K562 (cell line): ENCODE results near the gene MCM9. TPM values are rescaled to one million over a fixed set of nuclear protein-coding genes. Genes with fewer than 3 reads are reported as not detected.

Source experiments
- ATAC-seq: fragments of 200-7000 bp; cut with Tn5 transposase; 3 replicates; pipeline ENCODE4 v1.9.1; 2020; ENCODE audit warnings: moderate library complexity
- BruUV-seq: library from RNA; stranded (reverse); fragments of 400-500 nt; replicated peaks from 2 replicates; lab custom pipeline; 2021; lab: Mats Ljungman, UMichigan
- CTCF ChIA-PET: fragments of 300-600 bp; formaldehyde crosslinking; extraction: SDS; loops from one replicate; lab custom pipeline; 2021; ENCODE audit warnings: low intra/inter-chr PET ratio; lab: Yijun Ruan, JAX
- POLR2A ChIA-PET: fragments of 300-600, 350-650 bp; sonication (Branson Sonifier 250); formaldehyde crosslinking; extraction: SDS; loops from one replicate; lab custom pipeline; 2021; ENCODE audit warnings: antibody characterized with exemption, inconsistent platforms; lab: Yijun Ruan, JAX
- DNase-seq, 4 experiments: peaks; one replicate each; pipeline versions ENCODE4 v3.0.0 to v3.0.0-alpha.2; 2011 to 2018; ENCODE audit warnings: low spot score in 3 of 4, mixed read lengths in 3 of 4; ENCODE audit errors: extremely low read depth in 1 of 4
- FAIRE-seq: peaks from 2 replicates; lab custom pipeline; 2011; peaks lifted over from hg19 to GRCh38; lab: Jason Lieb, UNC
- H2AFZ ChIP-seq: 2 replicates; pipeline ENCODE4 v1.6.0; 2011; ENCODE audit warnings: low read depth, low read length, control low read depth, inconsistent platforms
- H3K27ac ChIP-seq: fragments of 200-600 bp; 3 replicates; pipeline ENCODE4 v1.8.0; 2011; ENCODE audit warnings: low read depth, mild to moderate bottlenecking, control low read depth, inconsistent platforms, low read length, moderate library complexity, mixed read lengths; ENCODE audit errors: extremely low read depth
- H3K27me3 ChIP-seq, 2 experiments: fragments of 300-600 bp in 1 of 2; 2 replicates in 1 of 2; 3 replicates in 1 of 2; pipeline versions ENCODE4 v1.6.0 to v1.8.0; 2011; ENCODE audit warnings: inconsistent platforms in 2 of 2, low read length in 2 of 2, mild to moderate bottlenecking in 1 of 2, mixed read lengths in 1 of 2, moderate library complexity in 1 of 2; ENCODE audit not compliant: control insufficient read depth in 2 of 2, insufficient read depth in 2 of 2
- H3K36me3 ChIP-seq: fragments of 300-600 bp; 3 replicates; pipeline ENCODE4 v1.8.0; 2011; ENCODE audit warnings: mild to moderate bottlenecking, low read length, inconsistent platforms; ENCODE audit not compliant: control insufficient read depth, insufficient read depth
- H3K4me1 ChIP-seq, 2 experiments: fragments of 200-600 bp in 1 of 2; replicated peaks in 1 of 2; 2 replicates in 1 of 2; 3 replicates in 1 of 2; pipeline versions ENCODE4 v1.5.1 to v1.8.0; 2011; ENCODE audit warnings: inconsistent platforms in 2 of 2, low read length in 2 of 2, mild to moderate bottlenecking in 1 of 2, mixed read lengths in 1 of 2, moderate library complexity in 1 of 2; ENCODE audit not compliant: control insufficient read depth in 2 of 2, insufficient read depth in 2 of 2
- H3K4me2 ChIP-seq: 2 replicates; pipeline ENCODE4 v1.6.1; 2011; ENCODE audit warnings: low read length, control low read depth, inconsistent platforms, mixed read lengths; ENCODE audit not compliant: insufficient read depth
- H3K4me3 ChIP-seq: fragments of 200-600 bp; sonication (generic), shearing (Covaris generic); 2 replicates; pipeline ENCODE4 v1.5.1; 2016; ENCODE audit warnings: control low read depth, inconsistent platforms
- H3K79me2 ChIP-seq: fragments of 200-600 bp; 3 replicates; pipeline ENCODE4 v1.8.0; 2011; ENCODE audit warnings: low read length, inconsistent platforms; ENCODE audit not compliant: control insufficient read depth, insufficient read depth
- H3K9ac ChIP-seq, 2 experiments: 2 replicates each; pipeline versions ENCODE4 v1.6.0 to v1.6.1; 2011; ENCODE audit warnings: low read depth in 2 of 2, low read length in 2 of 2, control low read depth in 1 of 2, inconsistent platforms in 1 of 2, mild to moderate bottlenecking in 1 of 2, mixed read lengths in 1 of 2; ENCODE audit not compliant: insufficient read depth in 1 of 2
- H3K9me1 ChIP-seq: one replicate; pipeline ENCODE4 v1.6.0; 2011; ENCODE audit warnings: inconsistent platforms, mild to moderate bottlenecking, low read length, moderate library complexity; ENCODE audit not compliant: control insufficient read depth, insufficient read depth
- H3K9me3 ChIP-seq: replicated peaks from 2 replicates; pipeline ENCODE4 v1.5.1; 2011; ENCODE audit warnings: low read depth, low read length, inconsistent platforms; ENCODE audit not compliant: control insufficient read depth, insufficient read depth
- H4K20me1 ChIP-seq: replicated peaks from 2 replicates; pipeline ENCODE4 v1.6.1; 2011; ENCODE audit warnings: low read length, inconsistent platforms, mixed read lengths; ENCODE audit not compliant: control insufficient read depth, insufficient read depth
- ARNT ChIP-seq, 2 experiments: fragments of 450-650 bp; IDR thresholded peaks; 2 replicates each; pipeline ENCODE4 v1.6.1; 2016; ENCODE audit warnings: mild to moderate bottlenecking in 1 of 2
- NFIC ChIP-seq: fragments of 450-650 bp; IDR thresholded peaks from 2 replicates; pipeline ENCODE4 v1.6.1; 2017; ENCODE audit warnings: mild to moderate bottlenecking, inconsistent platforms
- TBL1XR1 ChIP-seq, 2 experiments: IDR thresholded peaks; 2 replicates each; pipeline ENCODE4 v1.6.1; 2012; ENCODE audit warnings: improper control_type of control experiment in 2 of 2, low read length in 2 of 2, mild to moderate bottlenecking in 1 of 2
- ZEB2 ChIP-seq: fragments of 450-650 bp; IDR thresholded peaks from 2 replicates; pipeline ENCODE4 v1.6.1; 2016
- ZNF316 ChIP-seq: fragments of 450-650 bp; IDR thresholded peaks from 2 replicates; pipeline ENCODE4 v1.6.1; 2016
- WGBS: fragments of 100-300 bp; shearing (Covaris generic); methylation state at CpG from one replicate; pipeline ENCODE4 v1.1.6; 2016; ENCODE audit warnings: low coverage, mixed read lengths; ENCODE audit not compliant: insufficient coverage; ENCODE audit errors: missing lambda C conversion rate; 5-methylcytosine and 5-hydroxymethylcytosine counted together
- in situ Hi-C: fragments of 300-500 bp; cut with MboI; formaldehyde crosslinking; loops from 4 replicates; pipeline ENCODE4 v1.15.0; 2018; ENCODE audit warnings: inconsistent platforms, mixed read lengths
- intact Hi-C: fragments of 100-400 bp; cut with micrococcal nuclease; formaldehyde crosslinking; loops from 2 replicates; pipeline ENCODE4 v1.14.2; 2022
- polyA plus RNA-seq, 8 experiments: library from polyadenylated mRNA; depleted of rRNA in 4 of 8; stranded (reverse) in 5 of 8; unstranded in 3 of 8; fragments of >200 nt; fragmentation: Nextera tagmentation in 2 of 8; fragmentation: Illumina TruSeq in 1 of 8; extraction: Ambion mirVana in 2 of 8; extraction: Trizol in 1 of 8; gene quantifications; 2 replicates each; pipeline versions ENCODE4 v1.2.1 to v1.2.3, GENCODE V29; 2011 to 2014; ENCODE audit warnings: inconsistent platforms in 1 of 8, missing spikeins in 1 of 8
- total RNA-seq, 7 experiments: library from RNA; depleted of rRNA in 6 of 7; stranded (reverse); fragments of >200 nt in 6 of 7; fragmentation: Illumina TruSeq in 2 of 7; extraction: Trizol in 2 of 7; gene quantifications; 2 replicates each; pipeline versions ENCODE4 v1.2.1 to v1.2.3, GENCODE V29; 2011 to 2021; ENCODE audit warnings: low replicate concordance in 1 of 7

Gene MCM9
- total and polyA plus RNA-seq, 9 of the 15 experiments (the other 6 are each of a cell fraction or from before 2014, with no cell fraction given): 4.8 to 16.7 (median 11.6) TPM

DNA sequence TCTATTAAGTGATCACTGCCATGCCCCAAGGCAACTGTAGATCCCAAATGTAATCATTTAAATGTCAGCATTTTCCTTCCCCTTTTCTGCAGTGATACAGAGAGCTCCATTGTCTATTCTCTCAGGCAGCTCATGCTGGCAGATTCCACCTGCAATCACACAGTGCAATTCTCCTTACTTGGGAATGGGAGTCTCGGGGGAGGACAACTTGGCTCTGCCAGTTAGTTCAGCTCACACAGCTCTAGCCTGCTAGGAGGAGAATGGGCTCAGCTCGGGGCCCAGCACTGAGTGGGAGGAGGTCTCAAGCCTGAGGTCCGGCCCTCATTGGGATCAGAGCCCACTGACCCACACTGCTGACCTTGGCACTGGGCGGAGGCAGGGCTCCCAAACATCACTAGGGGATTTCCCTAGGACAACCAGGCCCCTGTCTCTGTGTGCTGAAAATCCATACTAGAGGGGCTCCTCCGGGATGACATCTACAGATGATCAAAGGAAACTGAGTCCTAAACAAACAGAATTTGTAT, 150.3 kb downstream of the MCM9 start:
- DNase-seq: no peak
- H3K79me2 ChIP-seq: no peaks in the 10 kb centered on the region
- H3K9me3 ChIP-seq: no peaks in the 10 kb centered on the region
- CTCF ChIA-PET: no interaction called here
- in situ Hi-C loops (no loop called here), intact Hi-C loops (no loop called here)
- 13% methylated on average over 5 of the region's 5 CpGs for WGBS
- no peaks in the 10 kb centered on the region for H3K9me1 ChIP-seq
- ATAC-seq: no peak; the same call in 2 of the 3 replicates
- no peaks in the 10 kb centered on the region for H4K20me1 ChIP-seq
- H3K27ac ChIP-seq: no peak overlapping the region
- peaks cover 0 to 3% of the 10 kb centered on the region in 2 experiments; a peak in 3 of 5 replicates for H3K27me3 ChIP-seq
- no peaks in the 10 kb centered on the region for H3K36me3 ChIP-seq
- TF ChIP-seq TBL1XR1 (IDR thresholded peaks at IDR 0.05; ENCODE audit: low read length in 2 of 2): no peak
- no peak for TF ChIP-seq ARNT (IDR thresholded peaks at IDR 0.05)
- FAIRE-seq: no peak
- no peak overlapping the region for H3K9ac ChIP-seq
- POLR2A ChIA-PET: interaction anchor here (0.6 to 1.0 kb wide), 2 partner anchors 9 kb away, joined by 3 read pairs; no protein-coding TSS in a partner anchor
- BruUV-seq: no TSS peak
- no peak overlapping the region for H3K4me3 ChIP-seq
- H3K4me1 ChIP-seq: peaks cover 0 to 4% of the 10 kb centered on the region in 2 experiments; a peak in 1 of 5 replicates
- no peak overlapping the region for H3K4me2 ChIP-seq
- H2AFZ ChIP-seq: no peak overlapping the region

DNA sequence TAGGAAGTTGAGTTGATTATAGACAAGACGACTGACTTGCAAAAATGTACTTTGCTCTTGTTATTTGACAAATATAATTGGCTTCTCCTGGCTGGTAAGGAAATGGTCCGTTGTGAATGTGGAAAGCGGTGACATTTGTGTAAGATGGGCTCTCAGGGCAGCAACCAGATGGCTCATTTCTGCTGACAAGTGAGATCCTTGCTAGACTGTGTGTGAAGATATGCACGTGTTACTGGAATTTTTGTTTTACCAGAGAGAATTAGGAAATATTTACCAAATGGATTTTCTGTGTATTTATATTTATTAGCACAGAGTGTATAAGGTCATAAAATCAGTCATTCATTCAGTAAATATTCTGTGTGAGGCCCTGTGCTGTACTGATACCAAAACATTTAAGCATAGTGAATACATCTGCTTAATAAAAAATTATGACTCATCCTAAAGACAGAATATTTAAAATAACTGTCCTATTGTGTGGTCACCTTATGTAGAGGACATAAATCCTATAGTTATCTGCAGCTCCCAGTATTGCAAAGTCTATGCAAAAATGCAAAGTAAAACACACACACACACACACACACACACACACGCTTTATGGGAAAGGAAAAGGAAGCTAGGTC, 150.9 kb downstream of the MCM9 start:
- 13% methylated on average over 5 of the region's 5 CpGs for WGBS
- Histone ChIP-seq H3K27ac (no peak overlapping the region), H2AFZ (no peak overlapping the region), H3K4me1 (peaks cover 0 to 4% of the 10 kb centered on the region in 2 experiments; a peak in 1 of 5 replicates), H3K4me2 (no peak overlapping the region), H4K20me1 (no peaks in the 10 kb centered on the region), H3K9ac (no peak overlapping the region), H3K36me3 (no peaks in the 10 kb centered on the region), H3K27me3 (peaks cover under 1 to 7% of the 10 kb centered on the region in 2 experiments; a peak in 3 of 5 replicates), H3K9me3 (no peaks in the 10 kb centered on the region), H3K79me2 (no peaks in the 10 kb centered on the region), H3K4me3 (no peak overlapping the region), H3K9me1 (no peaks in the 10 kb centered on the region)
- FAIRE-seq: no peak
- no TSS peak for BruUV-seq
- intact Hi-C loops: no loop called here
- ATAC-seq: no peak
- TF ChIP-seq ZNF316 (peak; percentile 30; the same call in 1 of the 2 replicates), NFIC (no peak), ZEB2 (no peak)
- DNase-seq: no peak
- ChIA-PET CTCF (no interaction called here), POLR2A (interaction anchor here (0.6 to 1.0 kb wide), 2 partner anchors 9 to 498 kb away, joined by 3 read pairs; no protein-coding TSS in a partner anchor)
- in situ Hi-C loops: no loop called here
